Liver (tissue), 9 donors: Measurements from ENCODE around the gene RSAD2. TPM values are rescaled to one million over a fixed set of nuclear protein-coding genes. Genes with fewer than 3 reads are reported as not detected.
"Not testable (repeated sequence)": the region's sequence is repeated elsewhere in the genome, so short reads cannot be mapped to it uniquely, and the experiment has no call there.

Source experiments
- DNase-seq: peaks from one replicate; pipeline ENCODE4 v3.0.0-alpha.2; 2017; ENCODE audit warnings: low spot score
- H3K27ac ChIP-seq, 2 donors: one replicate each; pipeline ENCODE4 v1.7.0; 2013; ENCODE audit warnings: inconsistent platforms in 2 of 2, low read length in 2 of 2, control low read depth in 1 of 2, low read depth in 1 of 2, mild to moderate bottlenecking in 1 of 2
- H3K27me3 ChIP-seq, 4 donors: one replicate each; pipeline versions ENCODE4 v1.6.1 to v1.7.0; 2013; ENCODE audit warnings: low read length in 3 of 4, inconsistent platforms in 1 of 4, mild to moderate bottlenecking in 1 of 4, moderate library complexity in 1 of 4; ENCODE audit not compliant: control insufficient read depth in 4 of 4, insufficient read depth in 4 of 4
- H3K36me3 ChIP-seq, 4 donors: one replicate each; pipeline versions ENCODE4 v1.6.1 to v1.7.0; 2013; ENCODE audit warnings: low read length in 3 of 4, mild to moderate bottlenecking in 3 of 4, low read depth in 1 of 4, moderate library complexity in 1 of 4; ENCODE audit not compliant: control insufficient read depth in 4 of 4, insufficient read depth in 3 of 4
- H3K4me1 ChIP-seq, 4 donors: one replicate each; pipeline versions ENCODE4 v1.6.1 to v1.7.0; 2013; ENCODE audit warnings: low read length in 3 of 4, mild to moderate bottlenecking in 3 of 4, moderate library complexity in 1 of 4; ENCODE audit not compliant: control insufficient read depth in 4 of 4, insufficient read depth in 4 of 4
- H3K4me3 ChIP-seq, 3 donors: one replicate each; pipeline versions ENCODE4 v1.6.1 to v1.7.0; 2013; ENCODE audit warnings: low read length in 3 of 3, control low read depth in 1 of 3, low read depth in 1 of 3, mild to moderate bottlenecking in 1 of 3
- H3K9ac ChIP-seq, 2 donors: one replicate each; pipeline ENCODE4 v1.7.0; 2013; ENCODE audit warnings: low read length in 2 of 2, mild to moderate bottlenecking in 2 of 2, moderate library complexity in 2 of 2, control low read depth in 1 of 2, low read depth in 1 of 2
- H3K9me3 ChIP-seq, 4 donors: one replicate each; pipeline versions ENCODE4 v1.6.1 to v1.7.0; 2013; ENCODE audit warnings: low read length in 3 of 4; ENCODE audit not compliant: control insufficient read depth in 4 of 4
- CTCF ChIP-seq: fragments of 150-350 bp; IDR thresholded peaks from 2 replicates; pipeline ENCODE4 v1.5.1; 2017; ENCODE audit warnings: improper control_type of control experiment, low read depth, low read length; ENCODE audit not compliant: missing input control
- EGR1 ChIP-seq, 2 donors: IDR thresholded peaks; 2 replicates each; pipeline ENCODE4 v1.6.1; 2016 to 2018; ENCODE audit warnings: antibody characterized with exemption in 2 of 2, low read depth in 2 of 2
- FOXA1 ChIP-seq: IDR thresholded peaks from 2 replicates; pipeline ENCODE4 v1.6.1; 2016; ENCODE audit warnings: antibody characterized with exemption
- FOXA2 ChIP-seq: IDR thresholded peaks from 2 replicates; pipeline ENCODE4 v1.6.1; 2016; ENCODE audit warnings: antibody characterized with exemption
- GABPA ChIP-seq, 2 donors: IDR thresholded peaks in 1 of 2; conservative IDR thresholded peaks in 1 of 2; 2 replicates each; pipeline ENCODE4 v1.6.1; 2016; ENCODE audit warnings: antibody characterized with exemption in 2 of 2, mild to moderate bottlenecking in 1 of 2, moderate library complexity in 1 of 2
- HNF4A ChIP-seq, 2 donors: conservative IDR thresholded peaks; 2 replicates each; pipeline ENCODE4 v1.6.1; 2016; ENCODE audit warnings: antibody characterized with exemption in 2 of 2, mild to moderate bottlenecking in 2 of 2
- HNF4G ChIP-seq: IDR thresholded peaks from 2 replicates; pipeline ENCODE4 v1.6.1; 2016; ENCODE audit warnings: antibody characterized with exemption
- NR2F2 ChIP-seq: IDR thresholded peaks from 2 replicates; pipeline ENCODE4 v1.6.1; 2016; ENCODE audit warnings: antibody characterized with exemption
- RAD21 ChIP-seq, 2 donors: IDR thresholded peaks; 2 replicates each; pipeline ENCODE4 v1.6.1; 2016; ENCODE audit warnings: antibody characterized with exemption in 2 of 2, mild to moderate bottlenecking in 2 of 2
- REST ChIP-seq: IDR thresholded peaks from 2 replicates; pipeline ENCODE4 v1.6.1; 2016; ENCODE audit warnings: antibody characterized with exemption, mild to moderate bottlenecking
- RXRA ChIP-seq, 2 donors: IDR thresholded peaks; 2 replicates each; pipeline ENCODE4 v1.6.1; 2017 to 2018; ENCODE audit warnings: antibody characterized with exemption in 2 of 2, mild to moderate bottlenecking in 1 of 2
- SP1 ChIP-seq: IDR thresholded peaks from 2 replicates; pipeline ENCODE4 v1.6.1; 2018; ENCODE audit warnings: antibody characterized with exemption, mild to moderate bottlenecking
- TAF1 ChIP-seq: conservative IDR thresholded peaks from 2 replicates; pipeline ENCODE4 v1.6.1; 2016; ENCODE audit warnings: antibody characterized with exemption, mild to moderate bottlenecking
- WGBS: extraction: QIAGEN DNeasy Blood & Tissue Kit; methylation state at CpG from one replicate; pipeline ENCODE4 v1.1.7; 2013; 5-methylcytosine and 5-hydroxymethylcytosine counted together
- polyA plus RNA-seq, 2 donors: library from polyadenylated mRNA; stranded (reverse) in 1 of 2; unstranded in 1 of 2; fragments of 200-250 nt in 1 of 2; fragments of >200 nt in 1 of 2; fragmentation: Nextera tagmentation in 1 of 2; extraction: Ambion mirVana in 1 of 2; gene quantifications; one replicate each; pipeline versions ENCODE4 v1.2.1 to v1.2.3, GENCODE V29; 2013 to 2015
- total RNA-seq, 2 donors: library from RNA; depleted of rRNA; stranded (reverse); fragments of >200 nt; gene quantifications; one replicate each; pipeline ENCODE4 v1.2.3, GENCODE V29; 2014
- TF ChIP-seq, protein P1 (sequence below): IDR thresholded peaks from 2 replicates; pipeline ENCODE4 v1.6.1; 2016; ENCODE audit warnings: antibody characterized with exemption
- TF ChIP-seq, protein P2 (sequence below): IDR thresholded peaks from 2 replicates; pipeline ENCODE4 v1.6.1; 2016; ENCODE audit warnings: antibody characterized with exemption
- donor health status: healthy.
- donor health status: healthy.
- donor health status: healthy.
- donor health status: healthy.
- donor health status: healthy.

Gene RSAD2
- total and polyA plus RNA-seq, 4 donors: 1.3 to 15.9 (median 1.9) TPM

- Histone ChIP-seq H3K27me3 (no peaks in the 10 kb centered on the region), H3K36me3 (no peaks in the 10 kb centered on the region), H3K4me3 (no peak overlapping the region), H3K4me1 (no peaks in the 10 kb centered on the region), H3K9me3 (no peaks in the 10 kb centered on the region), H3K9ac (no peak overlapping the region), H3K27ac (no peak overlapping the region)
- 86% methylated on average over 1 of the region's 1 CpG for WGBS
- TF ChIP-seq EGR1 (IDR thresholded peaks at IDR 0.05; ENCODE audit: low read depth in 2 of 2) (no peak), GABPA (IDR thresholded peaks at IDR 0.05 in 1 of 2, conservative IDR thresholded peaks at IDR 0.05 in 1 of 2) (no peak)
- TF ChIP-seq, protein P1, sequence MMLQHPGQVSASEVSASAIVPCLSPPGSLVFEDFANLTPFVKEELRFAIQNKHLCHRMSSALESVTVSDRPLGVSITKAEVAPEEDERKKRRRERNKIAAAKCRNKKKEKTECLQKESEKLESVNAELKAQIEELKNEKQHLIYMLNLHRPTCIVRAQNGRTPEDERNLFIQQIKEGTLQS: no peak
- DNase-seq: no peak
These were observed 56.8 kb downstream of the RSAD2 start for GRCh38 chr2:6934345-6934744.

DNA sequence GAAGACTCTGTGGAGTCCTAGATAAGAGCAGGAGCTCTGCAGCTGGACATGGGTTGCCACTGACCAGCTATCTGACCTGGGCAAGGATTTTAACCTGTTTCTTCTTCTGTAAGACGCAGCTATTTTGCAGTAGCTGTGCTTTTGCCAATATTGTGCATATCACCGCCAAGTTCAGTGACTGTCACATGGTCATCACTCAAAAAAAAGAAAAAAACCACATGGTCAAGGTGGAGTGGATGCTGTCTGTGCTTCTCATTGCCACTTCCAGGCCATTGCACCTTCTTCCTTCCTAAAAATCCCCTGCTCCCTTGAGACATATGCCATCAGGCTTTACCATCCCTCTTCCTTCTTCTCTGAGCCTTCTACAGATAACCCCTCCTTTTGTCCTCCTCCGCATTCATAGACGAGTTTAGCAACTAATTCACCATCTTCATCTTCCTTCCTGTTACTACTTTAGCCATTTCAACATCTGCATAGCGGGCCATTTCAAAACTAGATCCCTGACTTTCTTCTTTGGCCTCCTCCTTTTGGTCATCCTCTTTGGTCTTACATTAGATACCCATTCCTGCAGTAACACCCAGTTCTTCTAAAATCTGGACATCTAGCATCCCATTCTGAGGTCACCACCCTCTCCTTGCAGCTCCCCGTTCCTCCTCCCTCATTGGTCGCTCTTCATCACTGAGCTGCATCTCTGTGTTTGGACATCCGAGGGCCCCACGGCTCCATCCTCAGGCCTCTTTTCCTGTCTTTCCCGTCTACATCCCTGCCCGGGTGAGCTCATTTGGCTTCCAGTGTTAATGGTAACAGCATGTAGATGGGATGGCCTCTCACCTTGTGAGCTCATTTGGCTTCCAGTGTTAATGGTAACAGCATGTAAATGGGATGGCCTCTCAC is 57.4 kb downstream of the RSAD2 start:
- Histone ChIP-seq H3K9ac (no peak overlapping the region), H3K4me1 (no peaks in the 10 kb centered on the region), H3K4me3 (no peak overlapping the region), H3K36me3 (no peaks in the 10 kb centered on the region), H3K27ac (no peak overlapping the region), H3K27me3 (no peaks in the 10 kb centered on the region), H3K9me3 (no peaks in the 10 kb centered on the region)
- WGBS: 87% methylated on average over 11 of the region's 11 CpGs
- TF ChIP-seq CTCF: no peak
- TF ChIP-seq RAD21 (IDR thresholded peaks at IDR 0.05): no peak
- no peak for TF ChIP-seq FOXA2
- TF ChIP-seq NR2F2: no peak
- TF ChIP-seq GABPA (IDR thresholded peaks at IDR 0.05 in 1 of 2, conservative IDR thresholded peaks at IDR 0.05 in 1 of 2): no peak
- TF ChIP-seq EGR1 (IDR thresholded peaks at IDR 0.05; ENCODE audit: low read depth in 2 of 2): no peak
- TF ChIP-seq HNF4A (conservative IDR thresholded peaks at IDR 0.05): no peak
- TF ChIP-seq SP1: no peak
- no peak for TF ChIP-seq TAF1
- TF ChIP-seq RXRA (IDR thresholded peaks at IDR 0.05): no peak
- TF ChIP-seq REST: no peak
- TF ChIP-seq FOXA1: no peak
- TF ChIP-seq, protein P2, sequence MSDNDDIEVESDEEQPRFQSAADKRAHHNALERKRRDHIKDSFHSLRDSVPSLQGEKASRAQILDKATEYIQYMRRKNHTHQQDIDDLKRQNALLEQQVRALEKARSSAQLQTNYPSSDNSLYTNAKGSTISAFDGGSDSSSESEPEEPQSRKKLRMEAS: no peak
- no peak for TF ChIP-seq HNF4G
- peak; percentile 17 for DNase-seq

GRCh38 chr2:6935652-6936020 is 58.1 kb downstream of the RSAD2 start:
- H3K4me3 ChIP-seq, H3K9me3 ChIP-seq, H3K36me3 ChIP-seq, H3K4me1 ChIP-seq, H3K27me3 ChIP-seq, DNase-seq, H3K9ac ChIP-seq, H3K27ac ChIP-seq: not testable (repeated sequence)
- WGBS: 89% methylated on average over 4 of the region's 4 CpGs
